SK-N-SH treated with all-trans-retinoic acid at 6 μM for 48 hours (cell line): ENCODE data around the gene SCGB3A1.

Experiments
- ATAC-seq: fragments of 200-7000 bp; cut with Tn5 transposase; 3 replicates; pipeline ENCODE4 v1.9.1; 2020; ENCODE audit warnings: mild to moderate bottlenecking, moderate library complexity
- ARNTL ChIP-seq: fragments of 450-650 bp; formaldehyde crosslinking; IDR thresholded peaks from 2 replicates; pipeline ENCODE4 v1.5.0; 2020; ENCODE audit warnings: low read depth, mild to moderate bottlenecking, moderate library complexity, borderline replicate concordance
- BACH2 ChIP-seq: fragments of 250-450 bp; sonication (Bioruptor Pico); IDR thresholded peaks from 2 replicates; pipeline ENCODE4 v1.9.0; 2021; ENCODE audit warnings: mild to moderate bottlenecking, borderline replicate concordance
- CREB5 ChIP-seq: fragments of 250-450 bp; sonication (Bioruptor Pico); IDR thresholded peaks from 2 replicates; pipeline ENCODE4 v1.5.1; 2020; ENCODE audit warnings: low read depth, mild to moderate bottlenecking, moderate library complexity
- CSDC2 ChIP-seq: fragments of 250-450 bp; sonication (Bioruptor Pico); IDR thresholded peaks from 2 replicates; pipeline ENCODE4 v1.5.0; 2020; ENCODE audit warnings: mild to moderate bottlenecking, moderate library complexity
- CSRNP3 ChIP-seq: fragments of 250-450 bp; sonication (Bioruptor Pico); IDR thresholded peaks from 2 replicates; pipeline ENCODE4 v1.5.1; 2021; ENCODE audit warnings: mild to moderate bottlenecking, moderate library complexity
- ESRRG ChIP-seq: fragments of 250-450 bp; sonication (Bioruptor Pico); IDR thresholded peaks from 2 replicates; pipeline ENCODE4 v1.6.1; 2021; ENCODE audit warnings: mild to moderate bottlenecking
- GLIS3 ChIP-seq: fragments of 250-450 bp; sonication (Bioruptor Pico); IDR thresholded peaks from 2 replicates; pipeline ENCODE4 v1.5.0; 2020; ENCODE audit warnings: mild to moderate bottlenecking, moderate library complexity
- ISL1 ChIP-seq: fragments of 250-450 bp; sonication (Bioruptor Pico); IDR thresholded peaks from 2 replicates; pipeline ENCODE4 v2.1.2; 2022; ENCODE audit warnings: mild to moderate bottlenecking, moderate library complexity
- OSR1 ChIP-seq: fragments of 250-450 bp; sonication (Bioruptor Pico); IDR thresholded peaks from 2 replicates; pipeline ENCODE4 v1.8.0; 2022; ENCODE audit warnings: moderate library complexity, mild to moderate bottlenecking, inconsistent platforms
- PATZ1 ChIP-seq: fragments of 250-450 bp; sonication (Bioruptor Pico); IDR thresholded peaks from 2 replicates; pipeline ENCODE4 v1.8.0; 2020; ENCODE audit warnings: mild to moderate bottlenecking, moderate library complexity, borderline replicate concordance
- POU6F1 ChIP-seq: fragments of 250-450 bp; sonication (Bioruptor Pico); IDR thresholded peaks from 2 replicates; pipeline ENCODE4 v1.8.0; 2021; ENCODE audit warnings: low read depth, mild to moderate bottlenecking, moderate library complexity, borderline replicate concordance
- PPARA ChIP-seq: fragments of 250-450 bp; sonication (Bioruptor Pico); IDR thresholded peaks from 2 replicates; pipeline ENCODE4 v1.5.0; 2020; ENCODE audit warnings: mild to moderate bottlenecking, borderline replicate concordance
- RARB ChIP-seq: fragments of 250-450 bp; sonication (Bioruptor Pico); IDR thresholded peaks from 2 replicates; pipeline ENCODE4 v1.8.0; 2021; ENCODE audit warnings: mild to moderate bottlenecking, moderate library complexity
- SNAI2 ChIP-seq: fragments of 250-450 bp; sonication (Bioruptor Pico); IDR thresholded peaks from 2 replicates; pipeline ENCODE4 v1.5.0; 2020; ENCODE audit warnings: mild to moderate bottlenecking, moderate library complexity
- TCF4 ChIP-seq: fragments of 250-450 bp; sonication (Bioruptor Pico); IDR thresholded peaks from 2 replicates; pipeline ENCODE4 v1.8.0; 2021; ENCODE audit warnings: mild to moderate bottlenecking, moderate library complexity, borderline replicate concordance
- TOX ChIP-seq: fragments of 250-450 bp; sonication (Bioruptor Pico); IDR thresholded peaks from 2 replicates; pipeline ENCODE4 v1.8.0; 2021; ENCODE audit warnings: mild to moderate bottlenecking, moderate library complexity, borderline replicate concordance
- TSHZ2 ChIP-seq: fragments of 250-450 bp; sonication (Bioruptor Pico); IDR thresholded peaks from 2 replicates; pipeline ENCODE4 v1.5.0; 2020; ENCODE audit warnings: mild to moderate bottlenecking, moderate library complexity
- ZC3H10 ChIP-seq: fragments of 250-450 bp; sonication (Bioruptor Pico); IDR thresholded peaks from 2 replicates; pipeline ENCODE4 v1.5.1; 2021; ENCODE audit warnings: mild to moderate bottlenecking, moderate library complexity
- ZFP3 ChIP-seq: fragments of 250-450 bp; sonication (Bioruptor Pico); IDR thresholded peaks from 2 replicates; pipeline ENCODE4 v1.5.0; 2020; ENCODE audit warnings: mild to moderate bottlenecking, moderate library complexity
- ZFP30 ChIP-seq: fragments of 450-650 bp; formaldehyde crosslinking; IDR thresholded peaks from 2 replicates; pipeline ENCODE4 v1.5.0; 2022; ENCODE audit warnings: mild to moderate bottlenecking, moderate library complexity
- ZNF565 ChIP-seq: fragments of 450-650 bp; formaldehyde crosslinking; conservative IDR thresholded peaks from 2 replicates; pipeline ENCODE4 v1.5.0; 2020; ENCODE audit warnings: low read depth, mild to moderate bottlenecking, moderate library complexity
- ZNF70 ChIP-seq: fragments of 450-650 bp; formaldehyde crosslinking; IDR thresholded peaks from 2 replicates; pipeline ENCODE4 v1.5.0; 2020; ENCODE audit warnings: mild to moderate bottlenecking, moderate library complexity
- ZNF8 ChIP-seq: fragments of 450-650 bp; formaldehyde crosslinking; IDR thresholded peaks from 2 replicates; pipeline ENCODE4 v1.5.0; 2020; ENCODE audit warnings: mild to moderate bottlenecking, moderate library complexity

SCGB3A1 gene

GRCh38 chr5:180591311-180591887, at the start of gene SCGB3A1:
TSS of gene SCGB3A1 (minus strand) at chr5:180591499. CDS start at chr5:180591462, 37 bp downstream.
- TF ChIP-seq TSHZ2: no peak
- TF ChIP-seq ZFP30 (CRISPR knock-in tag): no peak
- no peak for TF ChIP-seq ESRRG
- TF ChIP-seq ISL1: no peak
- no peak for TF ChIP-seq CSDC2 (CRISPR knock-in tag)
- TF ChIP-seq PATZ1 (CRISPR knock-in tag): no peak
- TF ChIP-seq PPARA (CRISPR knock-in tag): no peak
- no peak for TF ChIP-seq ZC3H10 (CRISPR knock-in tag)
- no peak for TF ChIP-seq SNAI2 (CRISPR knock-in tag)
- no peak for TF ChIP-seq POU6F1 (CRISPR knock-in tag)
- no peak for TF ChIP-seq ZFP3
- no peak for TF ChIP-seq TOX (CRISPR knock-in tag)
- no peak for TF ChIP-seq GLIS3 (CRISPR knock-in tag)
- no peak for TF ChIP-seq ARNTL (CRISPR knock-in tag)
- TF ChIP-seq OSR1: no peak
- no peak for TF ChIP-seq CREB5 (CRISPR knock-in tag)
- no peak for TF ChIP-seq ZNF70
- TF ChIP-seq ZNF8 (CRISPR knock-in tag): no peak
- no peak; the same call in 1 of the 3 replicates for ATAC-seq

GRCh38 chr5:180640611-180640860, 49.2 kb upstream of the SCGB3A1 start:
- no peak for ATAC-seq
- no peak for TF ChIP-seq ZNF8 (CRISPR knock-in tag)
- no peak for TF ChIP-seq PATZ1 (CRISPR knock-in tag)
- TF ChIP-seq TOX (CRISPR knock-in tag): no peak
- no peak for TF ChIP-seq BACH2
- no peak for TF ChIP-seq OSR1
- TF ChIP-seq ESRRG: no peak

- no peak for ATAC-seq
- no peak for TF ChIP-seq ESRRG
- TF ChIP-seq RARB (CRISPR knock-in tag): no peak
- TF ChIP-seq ZNF70: no peak
- TF ChIP-seq OSR1: no peak
- TF ChIP-seq ISL1: no peak
- TF ChIP-seq CSRNP3 (CRISPR knock-in tag): no peak
- TF ChIP-seq POU6F1 (CRISPR knock-in tag): no peak
- no peak for TF ChIP-seq ZNF8 (CRISPR knock-in tag)
- TF ChIP-seq PPARA (CRISPR knock-in tag): no peak
- TF ChIP-seq TCF4 (CRISPR knock-in tag): no peak
- no peak for TF ChIP-seq CSDC2 (CRISPR knock-in tag)
- TF ChIP-seq ZNF565 (CRISPR knock-in tag): no peak
- no peak for TF ChIP-seq ZFP3
- TF ChIP-seq SNAI2 (CRISPR knock-in tag): no peak
These were observed 48.7 kb upstream of the SCGB3A1 start for GRCh38 chr5:180639741-180640610.
